HS-27A (cell line): Measurements from ENCODE around the gene ZNF436.
"Not testable (repeated sequence)": the region's sequence is repeated elsewhere in the genome, so short reads cannot be mapped to it uniquely, and the experiment has no call there.

Experiments used
- DNase-seq: peaks from one replicate; pipeline ENCODE4 v3.0.0-alpha.2; 2012; ENCODE audit warnings: low read depth, missing footprints

ZNF436 gene

DNA sequence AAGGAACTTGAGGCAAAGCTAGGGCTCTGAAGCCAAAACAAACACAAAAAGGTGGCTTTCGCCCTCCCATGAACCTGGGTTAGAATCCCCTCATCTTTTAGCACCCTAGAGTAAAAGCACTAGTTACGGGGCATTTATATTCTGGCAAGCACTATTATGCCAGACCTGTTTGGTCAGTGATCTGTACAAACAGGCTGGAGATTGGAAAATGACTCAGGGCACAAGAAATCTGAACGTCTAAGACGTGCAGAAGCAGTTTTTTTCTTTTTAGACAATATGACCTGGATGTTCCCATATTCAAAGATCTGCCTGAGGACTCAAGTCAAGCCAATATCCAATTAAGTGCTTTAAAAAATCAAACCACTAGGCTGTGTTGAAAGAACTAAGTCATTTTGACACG is 3.0 kb downstream of the ZNF436 start:
- no peak for DNase-seq

DNA sequence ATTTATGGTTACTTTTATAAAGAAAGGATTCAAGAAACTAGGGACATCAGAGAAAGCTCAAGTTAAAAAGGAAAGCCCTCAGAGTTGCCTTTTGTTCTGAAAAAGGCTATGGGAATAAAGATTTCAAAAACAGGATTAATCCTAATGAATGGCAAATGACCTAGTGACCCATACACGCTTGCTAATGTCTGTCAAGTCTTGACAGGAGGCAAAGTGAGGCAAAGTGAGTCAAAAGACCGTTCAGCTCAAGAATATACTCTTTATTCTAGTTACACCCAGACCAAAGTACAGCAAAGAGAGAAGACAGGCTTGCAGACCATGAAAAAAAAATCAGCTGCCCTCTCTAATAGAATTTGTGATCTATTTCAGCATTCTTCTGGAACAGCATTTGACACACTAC is 3.5 kb downstream of the ZNF436 start:
- DNase-seq = no peak

GRCh38 chr1:23362218-23362713 is 7.4 kb downstream of the ZNF436 start:
- no peak for DNase-seq

DNA sequence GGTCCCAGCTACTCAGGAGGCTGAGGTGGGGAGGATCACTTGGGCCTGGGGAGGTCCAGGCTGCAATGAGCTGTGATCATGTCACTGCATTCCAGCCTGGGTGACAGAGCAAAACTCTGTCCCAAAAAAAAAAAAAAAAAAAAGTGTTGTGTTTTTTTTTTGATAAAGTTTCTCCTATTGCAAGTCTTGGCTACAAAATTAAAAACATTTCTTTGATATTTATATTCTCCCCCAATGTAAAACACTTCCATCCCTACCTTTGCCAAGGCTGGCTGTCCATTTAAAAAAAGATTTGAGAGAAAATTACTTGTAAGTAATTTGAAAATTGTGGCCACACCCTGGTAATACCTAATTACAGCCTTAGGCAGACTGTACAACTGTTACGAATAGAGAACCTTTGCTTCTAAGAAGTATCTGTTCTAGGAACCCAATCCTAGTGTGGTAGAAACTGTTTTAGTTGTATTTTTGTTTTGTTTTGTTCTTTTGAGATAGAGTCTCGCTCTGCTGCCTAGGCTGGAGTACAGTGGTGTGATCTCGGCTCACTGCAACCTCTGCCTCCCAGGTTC is 11.2 kb downstream of the ZNF436 start:
- DNase-seq = no peak

DNA sequence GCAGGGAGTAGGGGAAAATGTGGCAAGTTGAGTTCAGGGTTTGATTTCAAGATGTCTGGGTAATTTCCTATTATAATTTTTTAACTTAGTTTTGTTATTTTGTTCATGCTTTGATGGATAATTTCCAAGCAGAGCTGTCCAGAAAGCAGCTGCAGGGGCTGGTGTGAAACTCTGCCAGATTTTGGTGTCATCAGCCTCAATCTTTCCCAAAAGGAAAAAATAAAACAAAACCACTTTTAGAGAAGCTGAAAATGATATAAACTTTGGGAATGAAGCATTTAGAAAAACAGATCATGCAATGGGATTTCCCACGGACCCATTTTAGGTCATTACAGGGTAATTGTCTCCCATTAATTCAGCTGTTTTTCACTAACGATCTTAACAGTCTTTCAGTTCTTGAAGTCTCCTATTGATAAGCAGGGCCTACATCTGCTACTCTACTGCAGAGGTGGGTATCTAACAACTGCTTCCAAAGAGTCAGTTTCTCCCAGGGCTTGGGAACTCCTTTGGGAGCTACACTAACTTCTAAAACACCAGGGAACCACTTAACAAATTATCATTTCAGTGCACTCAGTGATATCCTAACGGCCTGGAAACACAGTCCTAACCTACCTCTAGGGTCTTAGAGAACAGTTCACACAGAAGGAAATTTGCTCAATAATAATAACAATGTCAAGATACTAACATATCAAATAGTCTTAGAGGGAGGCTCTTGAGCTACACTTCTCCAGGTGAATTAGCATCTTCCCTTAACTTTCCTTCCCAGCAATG is 12.3 kb downstream of the ZNF436 start:
- DNase-seq = no peak

GRCh38 chr1:23356471-23357137 is 13.0 kb downstream of the ZNF436 start:
- no peak for DNase-seq

- DNase-seq = no peak
Observed at GRCh38 chr1:23354245-23354644, 15.4 kb downstream of the ZNF436 start.

DNA sequence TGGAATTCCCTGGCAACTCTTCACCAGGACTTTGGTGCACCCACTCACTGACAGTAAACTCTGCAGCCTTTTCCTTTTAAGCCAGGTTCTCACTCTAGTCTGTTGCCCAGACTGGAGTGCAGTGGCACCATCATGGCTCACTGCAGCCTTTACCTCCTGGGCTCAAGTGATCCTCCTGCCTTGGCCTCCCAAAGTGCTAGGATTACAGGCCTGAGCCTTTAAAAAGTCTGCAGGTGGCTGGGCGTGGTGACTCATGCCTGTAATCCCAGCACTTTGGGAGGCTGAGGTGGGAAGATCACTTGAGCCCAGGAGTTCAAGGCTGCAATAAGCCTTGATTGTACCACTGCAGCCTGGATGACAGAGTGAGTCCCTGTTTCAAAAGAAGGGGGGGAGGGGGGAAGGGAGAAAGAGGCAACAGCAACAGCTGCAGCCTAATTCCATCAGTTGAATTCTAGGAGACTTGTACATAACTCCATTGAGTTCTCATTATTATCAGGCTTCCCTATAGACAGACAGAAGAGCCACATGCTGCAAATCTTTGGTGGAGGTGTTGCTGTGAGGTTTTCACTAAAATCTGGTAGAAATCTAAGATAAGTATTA is 17.4 kb downstream of the ZNF436 start:
- no peak for DNase-seq

- no peak for DNase-seq
Observed at GRCh38 chr1:23345920-23346319, 23.7 kb downstream of the ZNF436 start.

DNA sequence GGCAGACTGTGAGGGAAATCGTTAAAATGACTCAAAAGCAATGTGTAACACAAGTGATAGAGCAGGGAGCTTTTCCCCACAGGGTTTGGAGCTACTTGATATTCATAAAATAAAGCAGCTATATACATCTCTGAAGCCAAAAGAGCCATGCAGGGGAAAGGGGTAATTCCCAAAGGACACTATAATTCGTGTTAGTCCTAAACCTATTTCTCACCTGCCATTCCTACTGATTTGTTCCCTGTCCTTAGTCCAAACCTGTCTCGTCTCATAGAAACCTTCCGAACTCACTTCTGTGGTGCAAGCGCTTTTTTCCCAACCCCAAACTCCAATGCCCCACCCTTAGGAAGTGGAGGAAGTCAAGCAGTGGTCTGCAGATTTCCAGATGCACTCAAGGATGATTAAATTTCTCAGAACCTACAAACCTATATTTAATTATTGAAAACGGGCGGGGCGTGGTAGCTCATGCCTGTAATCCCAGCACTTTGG is 24.6 kb downstream of the ZNF436 start:
- no peak for DNase-seq

DNA sequence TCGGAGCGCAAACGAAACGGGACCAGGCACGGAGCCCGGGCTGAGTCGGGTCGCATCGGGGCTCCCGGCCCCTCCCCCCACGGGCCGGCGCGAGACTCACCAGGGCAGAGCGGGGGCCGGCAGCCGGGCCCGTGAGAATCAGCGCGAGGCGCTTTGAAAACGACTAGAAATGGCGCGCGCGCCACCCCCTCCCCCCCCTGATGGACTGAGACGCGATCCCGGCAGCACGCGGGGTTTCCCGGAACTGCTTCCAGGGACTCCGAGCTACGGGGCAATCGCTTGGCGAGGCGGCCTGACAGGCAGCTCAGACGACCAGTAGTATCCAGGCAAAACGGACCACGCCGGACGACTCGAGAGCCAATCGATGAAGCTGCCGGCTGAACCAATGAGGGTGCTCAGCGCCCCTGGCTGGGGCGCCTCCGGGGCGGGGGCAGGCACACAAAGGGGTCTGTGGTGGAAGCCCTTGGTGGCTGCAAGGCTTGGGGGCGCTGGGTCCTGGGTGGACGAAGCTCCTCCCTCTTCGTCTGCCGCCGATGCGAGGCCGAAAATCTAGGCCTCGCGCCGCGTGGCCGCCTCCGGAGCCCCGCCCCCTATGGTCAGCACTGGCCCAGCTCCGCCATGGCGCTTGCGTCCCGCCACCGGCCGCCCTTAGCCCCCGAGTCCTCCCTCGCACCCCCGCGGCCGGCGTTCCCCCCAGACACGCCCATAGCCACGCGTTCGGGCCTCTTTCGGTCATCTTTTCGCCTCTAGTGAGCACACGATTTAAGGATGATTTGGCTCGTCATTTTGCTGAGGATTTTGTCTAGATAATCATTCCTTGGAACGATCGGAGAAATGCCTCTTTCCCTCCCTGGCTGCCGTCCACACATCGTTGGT is 25.3 kb downstream of the ZNF436 start, which contains the start of gene HNRNPR:
Gene HNRNPR, minus strand, starts transcription at position 174 of the 876 bp plus-strand sequence. CDS start 3,276 bp downstream, outside the sequence.
- DNase-seq = peak; percentile 100

- peak; percentile 76 for DNase-seq
Observed at GRCh38 chr1:23343221-23344110, 26.2 kb downstream of the ZNF436 start.

- DNase-seq = no peak
Observed at GRCh38 chr1:23341931-23342692, 27.5 kb downstream of the ZNF436 start.

- DNase-seq = no peak
Observed at GRCh38 chr1:23339632-23340031, 30.0 kb downstream of the ZNF436 start.

- DNase-seq = no peak
Observed at GRCh38 chr1:23337869-23338268, 31.8 kb downstream of the ZNF436 start.

DNA sequence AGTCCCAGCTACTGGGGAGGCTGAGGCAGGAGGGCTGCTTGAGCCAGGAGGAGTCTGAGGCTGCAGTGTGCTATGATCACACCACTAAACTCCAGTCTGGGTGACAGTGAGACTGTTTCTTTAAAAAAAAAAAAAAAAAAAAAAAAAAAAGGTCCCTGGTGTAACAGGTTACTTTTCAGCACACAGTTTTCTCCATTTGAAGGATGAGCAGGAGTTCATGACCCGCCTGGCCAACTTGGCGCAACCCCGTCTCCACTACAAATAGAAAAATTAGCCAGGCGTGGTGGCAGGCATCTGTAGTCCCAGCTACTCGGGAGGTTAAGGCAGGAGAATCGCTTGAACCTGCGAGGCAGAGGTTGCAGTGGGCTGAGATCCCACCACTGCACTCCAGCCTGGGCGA is 37.9 kb downstream of the ZNF436 start:
- DNase-seq = no peak

DNA sequence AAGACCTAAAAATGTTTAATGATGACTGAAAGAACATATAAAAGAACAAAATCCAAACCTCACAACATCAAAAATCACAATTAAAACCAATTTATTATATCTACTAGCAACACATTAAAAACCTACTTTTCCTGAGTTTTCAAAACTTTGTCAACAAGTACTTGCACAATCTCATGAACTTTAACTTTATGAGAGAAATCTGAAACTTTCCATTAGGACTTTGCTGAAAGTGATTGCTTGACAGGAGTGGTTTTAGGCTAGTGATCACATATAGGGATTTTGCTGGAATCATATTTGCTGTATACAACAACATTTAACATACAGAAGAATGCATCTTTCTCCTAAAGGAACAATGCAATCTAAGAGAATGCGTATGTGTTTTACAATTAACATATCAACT is 38.8 kb downstream of the ZNF436 start:
- no peak for DNase-seq

DNA sequence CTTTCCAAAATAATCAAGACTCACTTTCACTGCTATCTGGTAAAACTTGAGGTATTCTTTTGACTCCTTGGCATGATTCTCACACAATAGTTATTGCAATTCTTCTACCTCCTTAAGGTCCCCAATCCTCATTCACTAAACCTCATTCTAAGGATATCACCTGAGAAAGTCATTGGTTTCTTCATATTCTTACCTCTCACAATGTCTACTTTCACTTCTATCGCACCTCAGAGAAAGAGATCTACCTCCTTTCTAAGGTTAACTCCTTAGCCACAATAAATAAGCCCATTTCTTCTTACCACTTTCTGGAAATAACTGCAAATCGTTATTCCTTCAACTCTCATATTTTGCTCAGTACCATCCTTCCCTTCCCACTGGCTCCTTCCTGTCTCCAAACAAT is 44.2 kb downstream of the ZNF436 start:
- no peak for DNase-seq

DNA sequence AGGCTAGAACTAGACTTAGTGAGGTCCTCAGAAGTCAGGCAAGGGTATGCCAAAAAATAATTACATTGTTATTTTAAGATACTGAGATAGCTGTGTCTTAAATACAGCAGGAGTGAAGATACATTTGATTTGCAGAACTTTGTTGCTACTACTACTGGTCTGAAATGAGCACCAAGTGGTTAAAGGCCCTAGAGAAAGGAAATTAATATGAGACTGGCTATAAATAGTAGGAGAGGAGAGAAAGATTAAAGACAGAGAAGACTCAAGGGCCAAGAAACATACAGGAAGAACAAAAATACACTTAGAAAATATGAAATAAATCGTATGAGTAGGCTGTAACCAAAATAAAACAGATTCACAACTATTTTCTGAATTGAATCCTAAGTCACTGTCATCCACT is 46.9 kb downstream of the ZNF436 start:
- no peak for DNase-seq

GRCh38 chr1:23310280-23310679 is 59.4 kb downstream of the ZNF436 start:
- DNase-seq = not testable (repeated sequence)
